B cell (primary cell): ENCODE measurements around the gene PLA2G2F.

Experiments used
- EZH2 ChIP-seq: IDR thresholded peaks from 2 replicates; pipeline ENCODE4 v1.6.1; 2012; ENCODE audit warnings: borderline replicate concordance, low read depth, mild to moderate bottlenecking, moderate library complexity, low read length; ENCODE audit not compliant: insufficient read depth, poor library complexity, severe bottlenecking
- TF ChIP-seq, protein P1 (sequence below): fragments of 200-600 bp; IDR thresholded peaks from one replicate; pipeline ENCODE4 v1.8.0; 2022; ENCODE audit warnings: antibody characterized with exemption, mild to moderate bottlenecking

GRCh38 chr1:20188455-20188817 is 49.3 kb downstream of the PLA2G2F start:
- TF ChIP-seq EZH2: no peak
- TF ChIP-seq, protein P1, sequence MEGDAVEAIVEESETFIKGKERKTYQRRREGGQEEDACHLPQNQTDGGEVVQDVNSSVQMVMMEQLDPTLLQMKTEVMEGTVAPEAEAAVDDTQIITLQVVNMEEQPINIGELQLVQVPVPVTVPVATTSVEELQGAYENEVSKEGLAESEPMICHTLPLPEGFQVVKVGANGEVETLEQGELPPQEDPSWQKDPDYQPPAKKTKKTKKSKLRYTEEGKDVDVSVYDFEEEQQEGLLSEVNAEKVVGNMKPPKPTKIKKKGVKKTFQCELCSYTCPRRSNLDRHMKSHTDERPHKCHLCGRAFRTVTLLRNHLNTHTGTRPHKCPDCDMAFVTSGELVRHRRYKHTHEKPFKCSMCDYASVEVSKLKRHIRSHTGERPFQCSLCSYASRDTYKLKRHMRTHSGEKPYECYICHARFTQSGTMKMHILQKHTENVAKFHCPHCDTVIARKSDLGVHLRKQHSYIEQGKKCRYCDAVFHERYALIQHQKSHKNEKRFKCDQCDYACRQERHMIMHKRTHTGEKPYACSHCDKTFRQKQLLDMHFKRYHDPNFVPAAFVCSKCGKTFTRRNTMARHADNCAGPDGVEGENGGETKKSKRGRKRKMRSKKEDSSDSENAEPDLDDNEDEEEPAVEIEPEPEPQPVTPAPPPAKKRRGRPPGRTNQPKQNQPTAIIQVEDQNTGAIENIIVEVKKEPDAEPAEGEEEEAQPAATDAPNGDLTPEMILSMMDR: no peak
